ENCODE measurements around the gene EXOG.

- TF ChIP-seq CTCF (IDR thresholded peaks at IDR 0.05; ENCODE audit: low read depth, low read length): no peak
- TF ChIP-seq POLR2A (IDR thresholded peaks at IDR 0.05; ENCODE audit: extremely low read depth, insufficient read length): no peak
- no peak for TF ChIP-seq MYC (IDR thresholded peaks at IDR 0.05; ENCODE audit: low read depth, low read length)
Measured at GRCh38 chr3:38574411-38575278, 78.5 kb downstream of the EXOG start.
